CD14-positive monocyte (primary cell): ENCODE measurements around the gene ANKIB1. TPM values are rescaled to one million over a fixed set of nuclear protein-coding genes. Genes with fewer than 3 reads are reported as not detected.

Source experiments
- DNase-seq, 3 donors: peaks; one replicate each; pipeline ENCODE4 v3.0.0-alpha.2; 2011 to 2022
- H2AFZ ChIP-seq: 2 replicates; pipeline ENCODE4 v1.6.0; 2012; ENCODE audit warnings: mild to moderate bottlenecking, low read depth, low read length, inconsistent platforms; ENCODE audit not compliant: insufficient read depth, poor library complexity, severe bottlenecking
- H3K27ac ChIP-seq, 2 donors: 1 replicate in 1 of 2; 2 replicates in 1 of 2; pipeline ENCODE4 v1.5.1; 2012 to 2013; ENCODE audit warnings: low read length in 2 of 2, control low read depth in 1 of 2, inconsistent platforms in 1 of 2, low read depth in 1 of 2, mild to moderate bottlenecking in 1 of 2
- H3K27me3 ChIP-seq, 2 donors: one replicate each; pipeline versions ENCODE4 v1.6.0 to v1.6.1; 2011 to 2013; ENCODE audit warnings: low read length in 2 of 2; ENCODE audit not compliant: control insufficient read depth in 2 of 2, insufficient read depth in 2 of 2
- H3K36me3 ChIP-seq, 2 donors: replicated peaks in 1 of 2; 1 replicate in 1 of 2; 2 replicates in 1 of 2; pipeline versions ENCODE4 v1.5.1 to v1.6.1; 2012 to 2013; ENCODE audit warnings: low read length in 2 of 2, control low read depth in 1 of 2, inconsistent platforms in 1 of 2, mild to moderate bottlenecking in 1 of 2; ENCODE audit not compliant: insufficient read depth in 2 of 2, control insufficient read depth in 1 of 2
- H3K4me1 ChIP-seq, 2 donors: 1 replicate in 1 of 2; 2 replicates in 1 of 2; pipeline versions ENCODE4 v1.5.1 to v1.6.1; 2012 to 2013; ENCODE audit warnings: low read length in 2 of 2, control low read depth in 1 of 2, inconsistent platforms in 1 of 2, mild to moderate bottlenecking in 1 of 2, moderate library complexity in 1 of 2; ENCODE audit not compliant: insufficient read depth in 2 of 2, control insufficient read depth in 1 of 2
- H3K4me2 ChIP-seq: replicated peaks from 2 replicates; pipeline ENCODE3; 2012; ENCODE audit warnings: low read length, moderate library complexity, mild to moderate bottlenecking; ENCODE audit not compliant: poor library complexity, severe bottlenecking; ENCODE audit errors: extremely low read depth
- H3K4me3 ChIP-seq, 3 experiments: fragments of 200-600 bp in 1 of 3; sonication (generic) in 1 of 3; replicated peaks in 1 of 3; 1 replicate in 2 of 3; 2 replicates in 1 of 3; pipeline ENCODE4 v1.5.1; 2011 to 2013; ENCODE audit warnings: low read length in 3 of 3, mild to moderate bottlenecking in 3 of 3, control low read depth in 2 of 3, low read depth in 2 of 3, inconsistent platforms in 1 of 3, moderate library complexity in 1 of 3
- H3K79me2 ChIP-seq: 2 replicates; pipeline ENCODE4 v1.6.0; 2012; ENCODE audit warnings: mild to moderate bottlenecking, control low read depth, inconsistent platforms, low read length, moderate library complexity; ENCODE audit not compliant: insufficient read depth
- H3K9ac ChIP-seq: 2 replicates; pipeline ENCODE4 v1.6.0; 2017; ENCODE audit warnings: low read length, mild to moderate bottlenecking; ENCODE audit not compliant: insufficient read depth, poor library complexity, severe bottlenecking
- H3K9me3 ChIP-seq, 2 donors: replicated peaks in 1 of 2; 1 replicate in 1 of 2; 2 replicates in 1 of 2; pipeline versions ENCODE4 v1.5.1 to v1.6.1; 2012 to 2013; ENCODE audit warnings: low read length in 2 of 2, control low read depth in 1 of 2; ENCODE audit not compliant: control insufficient read depth in 1 of 2, insufficient read depth in 1 of 2
- H4K20me1 ChIP-seq: 2 replicates; pipeline ENCODE4 v1.6.0; 2012; ENCODE audit warnings: mild to moderate bottlenecking, low read length, control low read depth, moderate library complexity; ENCODE audit not compliant: insufficient read depth
- H3K27ac Mint-ChIP-seq, 7 donors: one replicate each; pipeline ENCODE4 v1.8.0; 2020; ENCODE audit warnings: mild to moderate bottlenecking in 7 of 7, mixed read lengths in 7 of 7, moderate library complexity in 6 of 7, inconsistent platforms in 2 of 7
- H3K27me3 Mint-ChIP-seq, 3 donors: one replicate each; pipeline ENCODE4 v1.8.0; 2021 to 2022; ENCODE audit warnings: low read depth in 3 of 3, mild to moderate bottlenecking in 3 of 3, mixed read lengths in 3 of 3, moderate library complexity in 3 of 3, inconsistent platforms in 1 of 3
- H3K36me3 Mint-ChIP-seq, 2 donors: one replicate each; pipeline ENCODE4 v1.8.0; 2020; ENCODE audit warnings: mixed read lengths in 2 of 2, inconsistent platforms in 1 of 2, mild to moderate bottlenecking in 1 of 2
- H3K4me1 Mint-ChIP-seq: one replicate; pipeline ENCODE4 v1.8.0; 2020; ENCODE audit warnings: mild to moderate bottlenecking, mixed read lengths
- H3K4me3 Mint-ChIP-seq, 2 donors: one replicate each; pipeline ENCODE4 v1.8.0; 2020; ENCODE audit warnings: mild to moderate bottlenecking in 2 of 2, mixed read lengths in 2 of 2, moderate library complexity in 1 of 2
- H3K9me3 Mint-ChIP-seq, 7 donors: one replicate each; pipeline ENCODE4 v1.8.0; 2020 to 2022; ENCODE audit warnings: mixed read lengths in 7 of 7, mild to moderate bottlenecking in 6 of 7, moderate library complexity in 6 of 7, inconsistent platforms in 2 of 7
- WGBS: methylation state at CpG from one replicate; pipeline ENCODE4 v1.1.5; 2013; ENCODE audit warnings: missing lambda C conversion rate; ENCODE audit not compliant: insufficient coverage; 5-methylcytosine and 5-hydroxymethylcytosine counted together
- intact Hi-C, 2 donors: fragments of 100-400 bp; cut with micrococcal nuclease; formaldehyde crosslinking; loops; one replicate each; pipeline versions ENCODE4 v1.15.0 to v1.15.1; 2023
- polyA plus RNA-seq, 3 donors: library from polyadenylated mRNA; depleted of rRNA in 1 of 3; unstranded in 2 of 3; stranded (reverse) in 1 of 3; fragments of 300-500 nt in 2 of 3; fragments of >200 nt in 1 of 3; fragmentation: Illumina TruSeq in 2 of 3; gene quantifications; 1 replicate in 2 of 3; 2 replicates in 1 of 3; pipeline ENCODE4 v1.2.3, GENCODE V29; 2012 to 2021
- TF ChIP-seq, protein P1 (sequence below): fragments of 200-600 bp; IDR thresholded peaks from one replicate; pipeline ENCODE4 v1.8.0; 2022; ENCODE audit warnings: antibody characterized with exemption, mild to moderate bottlenecking

Gene ANKIB1
- polyA plus RNA-seq, 3 donors: 4.8 to 16.8 (median 5.7) TPM

GRCh38 chr7:92447345-92448204 lies 201.8 kb downstream of the ANKIB1 start, which contains the start of gene GATAD1:
TSS of gene GATAD1 (plus strand) at chr7:92447482. CDS start at chr7:92447730, 248 bp downstream.
- H3K36me3 Mint-ChIP-seq: peaks cover 26 to 30% of the 10 kb centered on the region in 2 donors
- Histone ChIP-seq H3K36me3 (peaks cover 27 to 30% of the 10 kb centered on the region in 2 donors), H3K27ac (peak within 1 kb of the TSS; percentile 77 to 97), H3K4me3 (peak within 1 kb of the TSS; percentile 80 to 92 (median 86)), H4K20me1 (no peaks in the 10 kb centered on the region), H3K27me3 (no peaks in the 10 kb centered on the region), H3K4me2 (peak within 1 kb of the TSS; percentile 79), H3K9me3 (no peaks in the 10 kb centered on the region), H3K4me1 (peaks cover 5 to 7% of the 10 kb centered on the region in 2 donors), H2AFZ (peak within 1 kb of the TSS; percentile 97), H3K9ac (peak within 1 kb of the TSS; percentile 99), H3K79me2 (peaks cover 30% of the 10 kb centered on the region)
- TF ChIP-seq, protein P1, sequence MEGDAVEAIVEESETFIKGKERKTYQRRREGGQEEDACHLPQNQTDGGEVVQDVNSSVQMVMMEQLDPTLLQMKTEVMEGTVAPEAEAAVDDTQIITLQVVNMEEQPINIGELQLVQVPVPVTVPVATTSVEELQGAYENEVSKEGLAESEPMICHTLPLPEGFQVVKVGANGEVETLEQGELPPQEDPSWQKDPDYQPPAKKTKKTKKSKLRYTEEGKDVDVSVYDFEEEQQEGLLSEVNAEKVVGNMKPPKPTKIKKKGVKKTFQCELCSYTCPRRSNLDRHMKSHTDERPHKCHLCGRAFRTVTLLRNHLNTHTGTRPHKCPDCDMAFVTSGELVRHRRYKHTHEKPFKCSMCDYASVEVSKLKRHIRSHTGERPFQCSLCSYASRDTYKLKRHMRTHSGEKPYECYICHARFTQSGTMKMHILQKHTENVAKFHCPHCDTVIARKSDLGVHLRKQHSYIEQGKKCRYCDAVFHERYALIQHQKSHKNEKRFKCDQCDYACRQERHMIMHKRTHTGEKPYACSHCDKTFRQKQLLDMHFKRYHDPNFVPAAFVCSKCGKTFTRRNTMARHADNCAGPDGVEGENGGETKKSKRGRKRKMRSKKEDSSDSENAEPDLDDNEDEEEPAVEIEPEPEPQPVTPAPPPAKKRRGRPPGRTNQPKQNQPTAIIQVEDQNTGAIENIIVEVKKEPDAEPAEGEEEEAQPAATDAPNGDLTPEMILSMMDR: peak; percentile 40
- H3K9me3 Mint-ChIP-seq: peaks cover 2 to 6% (median 5%) of the 10 kb centered on the region in 7 donors
- DNase-seq: peak; percentile 82 to 91 (median 88)
- no peaks in the 10 kb centered on the region for H3K27me3 Mint-ChIP-seq
- peak within 1 kb of the TSS; percentile 91 to 95 for H3K4me3 Mint-ChIP-seq
- H3K4me1 Mint-ChIP-seq: peaks cover 9% of the 10 kb centered on the region
- peak within 1 kb of the TSS; percentile 91 to 98 (median 97) for H3K27ac Mint-ChIP-seq
- intact Hi-C loops: loop anchor here (5.0 to 10.0 kb wide), 4 partner anchors 80 to 313 kb away; partner anchors contain the start of genes ANKIB1 (in 2 of the 2), KRIT1 (in 2 of the 2), CYP51A1 (in 1 of the 2) and PEX1 (in 1 of the 2)
- WGBS: under 1% methylated on average over 85 of the region's 87 CpGs

- peak overlapping the region; percentile 91 to 95 for H3K4me3 Mint-ChIP-seq
- Histone ChIP-seq H3K9ac (peak overlapping the region; percentile 99), H3K9me3 (no peaks in the 10 kb centered on the region), H3K4me1 (peaks cover 5 to 7% of the 10 kb centered on the region in 2 donors), H3K4me3 (peak overlapping the region; percentile 80 to 92 (median 86)), H3K36me3 (peaks cover 33 to 37% of the 10 kb centered on the region in 2 donors), H3K79me2 (peaks cover 30% of the 10 kb centered on the region), H3K4me2 (peak overlapping the region; percentile 79), H4K20me1 (no peaks in the 10 kb centered on the region), H3K27ac (peak overlapping the region; percentile 77 to 97), H3K27me3 (no peaks in the 10 kb centered on the region), H2AFZ (peak overlapping the region; percentile 97)
- intact Hi-C loops: loop anchor here (5.0 to 10.0 kb wide), 4 partner anchors 79 to 313 kb away; partner anchors contain the start of genes ANKIB1 (in 2 of the 2), KRIT1 (in 2 of the 2), CYP51A1 (in 1 of the 2) and PEX1 (in 1 of the 2)
- H3K27me3 Mint-ChIP-seq: no peaks in the 10 kb centered on the region
- no CpG with 5 or more reads among the region's 11 CpGs for WGBS
- H3K9me3 Mint-ChIP-seq: no peaks in the 10 kb centered on the region
- TF ChIP-seq, protein P1: peak; percentile 53
- peak overlapping the region; percentile 91 to 98 (median 97) for H3K27ac Mint-ChIP-seq
- peak; percentile 51 to 65 (median 63) for DNase-seq
- peaks cover 30 to 33% of the 10 kb centered on the region in 2 donors for H3K36me3 Mint-ChIP-seq
- peaks cover 9% of the 10 kb centered on the region for H3K4me1 Mint-ChIP-seq
Measured at GRCh38 chr7:92448205-92448747, 202.5 kb downstream of the ANKIB1 start.
